Posterior cingulate gyrus (tissue), 11 donors: ENCODE results near the gene HS1BP3.

Experiments
- DNase-seq, 10 donors: peaks; one replicate each; pipeline versions ENCODE4 v3.0.0 to v3.0.0-alpha.2; 2020 to 2021; ENCODE audit warnings: mixed read lengths in 3 of 10
- intact Hi-C: fragments of 100-400 bp; cut with DNase I; formaldehyde crosslinking; loops from one replicate; pipeline ENCODE4 v1.15.1; 2023

Gene HS1BP3

DNA sequence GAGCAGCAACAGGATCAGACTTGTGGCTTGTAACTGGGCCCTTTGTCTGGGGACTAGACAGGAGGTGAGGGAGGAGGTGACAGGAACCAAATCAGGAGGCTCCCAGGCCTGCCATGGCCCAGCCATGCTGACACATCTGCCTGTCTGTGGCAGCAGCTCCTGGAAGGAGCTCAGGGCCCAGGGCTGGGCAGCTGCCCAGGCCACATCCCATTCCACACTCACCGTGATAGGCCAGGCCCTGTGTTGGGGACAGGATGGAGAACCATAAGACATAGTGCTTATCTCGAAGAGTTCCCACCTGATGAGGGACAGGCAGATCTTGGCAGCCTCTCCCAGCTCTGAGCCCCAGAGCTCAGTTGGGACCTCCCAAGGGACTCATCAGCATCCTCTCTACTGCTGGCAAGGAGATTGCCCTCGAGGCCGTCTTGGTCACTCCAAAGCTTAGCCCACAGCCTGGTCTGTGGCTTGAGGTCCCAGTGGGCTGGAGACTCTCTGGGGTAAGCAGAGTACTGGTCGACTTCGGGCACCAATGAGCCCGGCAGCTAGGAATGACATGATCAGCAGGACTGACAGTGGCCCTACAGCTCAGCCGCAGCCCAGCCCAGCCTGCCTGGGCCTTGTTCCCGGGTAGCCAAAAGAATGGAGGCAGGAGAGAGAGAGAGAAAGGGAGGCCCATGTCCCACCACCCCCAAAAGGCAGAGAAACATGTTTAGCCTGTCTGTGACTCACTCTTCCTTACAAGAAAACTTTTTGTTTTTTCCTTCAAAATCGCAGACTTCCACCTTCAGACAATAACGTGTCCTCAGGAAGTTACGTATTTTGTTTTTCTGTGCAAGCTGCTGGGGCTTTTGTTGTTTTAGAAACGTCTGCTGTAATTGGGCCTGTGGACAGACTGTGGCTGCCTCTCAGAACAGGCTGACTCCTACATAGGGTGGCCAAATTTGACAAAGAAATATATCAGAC lies 82.1 kb downstream of the HS1BP3 start:
- intact Hi-C loops = no loop called here
- DNase-seq = peak in 2 of 10 donors; percentile 62 to 79

DNA sequence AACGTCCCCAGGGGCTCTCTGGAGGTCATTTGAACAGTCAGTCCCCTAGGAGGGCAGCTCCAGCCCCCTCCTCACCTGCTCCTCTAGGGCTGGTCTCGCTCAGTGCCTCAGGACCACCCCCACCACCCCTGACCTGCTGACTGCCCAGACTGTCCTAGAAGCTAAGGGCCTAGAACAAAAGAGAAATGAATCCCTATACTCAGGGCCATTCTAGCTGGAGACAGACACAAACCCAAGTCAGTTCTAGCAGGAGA lies 83.0 kb downstream of the HS1BP3 start:
- intact Hi-C loops = no loop called here

More for the DNA sequence above, 83.0 kb downstream of the HS1BP3 start:
- peak in 2 of 10 donors; percentile 42 to 54 for DNase-seq
